ENCODE measurements around the gene MFAP2. TPM values are rescaled to one million over a fixed set of nuclear protein-coding genes. Genes with fewer than 3 reads are reported as not detected.

The MFAP2 gene
- total RNA-seq, 1 experiment from 2014 or later: 152 TPM

DNA sequence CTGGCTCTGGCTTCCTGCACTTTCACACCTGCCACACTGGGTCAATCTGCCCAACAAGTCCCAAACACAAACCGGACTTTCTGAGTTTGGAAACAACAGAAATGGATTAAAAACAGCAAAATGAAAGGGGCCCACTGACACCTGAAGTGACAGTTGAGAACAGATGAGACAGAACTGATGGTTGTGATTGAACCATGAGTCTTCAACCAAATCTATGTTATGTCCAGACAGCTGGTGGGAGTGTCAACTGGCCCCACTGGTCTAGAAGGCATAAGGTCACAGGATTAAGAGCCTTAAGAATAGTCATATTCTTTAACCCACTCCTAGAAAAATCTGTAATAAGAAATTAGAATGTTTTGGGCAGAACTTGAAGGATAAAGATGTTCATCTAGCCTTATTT is 44.3 kb upstream of the MFAP2 start:
- peaks cover 0 to 5% of the 10 kb centered on the region in 2 experiments; a peak in 1 of 4 replicates for H3K4me1 Mint-ChIP-seq
- Histone ChIP-seq H3K27me3 (ENCODE audit: insufficient read depth, low read length) (no peaks in the 10 kb centered on the region), H3K9ac (ENCODE audit: extremely low read depth, insufficient read length, low read length) (no peak overlapping the region), H3K14ac (ENCODE audit: insufficient read depth, low read length) (no peak overlapping the region), H2AK5ac (ENCODE audit: insufficient read length, low read length) (no peak overlapping the region), H3K27ac (ENCODE audit: insufficient read length, low read depth, low read length) (no peak overlapping the region), H3K79me1 (ENCODE audit: insufficient read depth, low read depth, low read length, poor library complexity, severe bottlenecking) (no peaks in the 10 kb centered on the region), H2BK15ac (ENCODE audit: low read depth, low read length) (no peak overlapping the region), H3K4ac (ENCODE audit: low read depth, low read length) (no peak overlapping the region), H3K23ac (ENCODE audit: insufficient read length, low read depth, low read length) (no peak overlapping the region), H3K23me2 (ENCODE audit: insufficient read length, low read depth, low read length, poor library complexity, severe bottlenecking) (no peaks in the 10 kb centered on the region), H4K91ac (ENCODE audit: insufficient read length, low read depth, low read length) (no peak overlapping the region), H3K9me3 (ENCODE audit: control insufficient read depth, low read depth, low read length) (no peaks in the 10 kb centered on the region), H3K79me2 (ENCODE audit: insufficient read depth, low read length) (no peaks in the 10 kb centered on the region), H3K4me1 (ENCODE audit: insufficient read depth, low read length) (no peaks in the 10 kb centered on the region), H2BK5ac (ENCODE audit: insufficient read length, low read length) (no peak overlapping the region), H3T11ph (ENCODE audit: low read length) (no peak overlapping the region), H2BK20ac (ENCODE audit: low read depth, low read length, poor library complexity, severe bottlenecking) (no peak overlapping the region), H3K4me2 (ENCODE audit: insufficient read depth, insufficient read length, low read length) (no peak overlapping the region), H4K8ac (replicated peaks; ENCODE audit: insufficient read length, low read depth, low read length) (no peak overlapping the region), H2BK12ac (ENCODE audit: insufficient read length, low read depth, low read length) (no peak overlapping the region), H3K56ac (ENCODE audit: insufficient read length, low read depth, low read length) (no peak overlapping the region), H2AFZ (ENCODE audit: low read length) (no peak overlapping the region), H2BK120ac (ENCODE audit: low read depth, low read length, poor library complexity, severe bottlenecking) (no peak overlapping the region), H4K20me1 (ENCODE audit: control insufficient read depth, insufficient read depth, insufficient read length) (no peaks in the 10 kb centered on the region), H3K18ac (ENCODE audit: insufficient read length, low read depth, low read length) (no peak overlapping the region), H4K5ac (ENCODE audit: insufficient read length, low read depth, low read length) (no peak overlapping the region)
- no peaks in the 10 kb centered on the region for H3K27me3 Mint-ChIP-seq (ENCODE audit: low read depth)
- H3K4me3 Mint-ChIP-seq: no peak overlapping the region
- TF ChIP-seq, protein P1, sequence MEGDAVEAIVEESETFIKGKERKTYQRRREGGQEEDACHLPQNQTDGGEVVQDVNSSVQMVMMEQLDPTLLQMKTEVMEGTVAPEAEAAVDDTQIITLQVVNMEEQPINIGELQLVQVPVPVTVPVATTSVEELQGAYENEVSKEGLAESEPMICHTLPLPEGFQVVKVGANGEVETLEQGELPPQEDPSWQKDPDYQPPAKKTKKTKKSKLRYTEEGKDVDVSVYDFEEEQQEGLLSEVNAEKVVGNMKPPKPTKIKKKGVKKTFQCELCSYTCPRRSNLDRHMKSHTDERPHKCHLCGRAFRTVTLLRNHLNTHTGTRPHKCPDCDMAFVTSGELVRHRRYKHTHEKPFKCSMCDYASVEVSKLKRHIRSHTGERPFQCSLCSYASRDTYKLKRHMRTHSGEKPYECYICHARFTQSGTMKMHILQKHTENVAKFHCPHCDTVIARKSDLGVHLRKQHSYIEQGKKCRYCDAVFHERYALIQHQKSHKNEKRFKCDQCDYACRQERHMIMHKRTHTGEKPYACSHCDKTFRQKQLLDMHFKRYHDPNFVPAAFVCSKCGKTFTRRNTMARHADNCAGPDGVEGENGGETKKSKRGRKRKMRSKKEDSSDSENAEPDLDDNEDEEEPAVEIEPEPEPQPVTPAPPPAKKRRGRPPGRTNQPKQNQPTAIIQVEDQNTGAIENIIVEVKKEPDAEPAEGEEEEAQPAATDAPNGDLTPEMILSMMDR (conservative IDR thresholded peaks at IDR 0.05): no peak
- no peak overlapping the region for H3K27ac Mint-ChIP-seq
- peaks cover 30 to 83% (median 70%) of the 10 kb centered on the region in 3 experiments; a peak in 6 of 7 replicates for H3K36me3 Mint-ChIP-seq (ENCODE audit: insufficient read depth in 1 of 3, low read depth in 3 of 3)
- whole genome bisulfite sequencing (ENCODE audit: extremely low coverage, insufficient read length, low lambda C conversion rate): no CpG with 5 or more reads among the region's 1 CpG
- DNase-seq: no peak
- no peaks in the 10 kb centered on the region for H3K9me3 Mint-ChIP-seq

All from H9 (cell line).